KMS-11 (cell line): Measurements from ENCODE around the gene MYL11.
"Not testable (repeated sequence)": the region's sequence is repeated elsewhere in the genome, so short reads cannot be mapped to it uniquely, and the experiment has no call there.

ENCODE experiments used
- H2AFZ ChIP-seq: fragments of 200-600 bp; sonication (generic); 2 replicates; pipeline ENCODE4 v1.6.1; 2016; ENCODE audit warnings: antibody characterized with exemption, mixed run types, low read depth
- H3K27ac ChIP-seq: fragments of 200-600 bp; sonication (generic); 2 replicates; pipeline ENCODE4 v1.6.1; 2016; ENCODE audit warnings: mild to moderate bottlenecking, mixed run types
- H3K27me3 ChIP-seq: fragments of 200-600 bp; sonication (generic); 2 replicates; pipeline ENCODE4 v1.6.1; 2017; ENCODE audit warnings: mild to moderate bottlenecking, low read depth, mixed run types, moderate library complexity; ENCODE audit not compliant: insufficient read depth
- H3K36me3 ChIP-seq: fragments of 200-600 bp; sonication (generic); 2 replicates; pipeline ENCODE4 v1.6.1; 2017; ENCODE audit warnings: mild to moderate bottlenecking, mixed run types; ENCODE audit not compliant: insufficient read depth
- H3K4me1 ChIP-seq: fragments of 200-600 bp; sonication (generic); 2 replicates; pipeline ENCODE4 v1.6.1; 2016; ENCODE audit warnings: mild to moderate bottlenecking, low read depth, mixed run types; ENCODE audit not compliant: poor library complexity, severe bottlenecking
- H3K4me2 ChIP-seq: fragments of 200-600 bp; sonication (generic); 2 replicates; pipeline ENCODE4 v1.7.0; 2016; ENCODE audit warnings: mild to moderate bottlenecking, mixed run types
- H3K4me3 ChIP-seq: fragments of 200-600 bp; sonication (generic); IDR thresholded peaks from 2 replicates; pipeline ENCODE4 v1.6.1; 2017; ENCODE audit warnings: low read depth, low read length, mixed read lengths; ENCODE audit not compliant: insufficient read depth
- H3K79me2 ChIP-seq: fragments of 200-600 bp; sonication (generic); 2 replicates; pipeline ENCODE4 v1.6.1; 2016; ENCODE audit warnings: low read depth, mixed run types; ENCODE audit not compliant: insufficient read depth
- H3K9ac ChIP-seq: fragments of 200-600 bp; sonication (generic); 2 replicates; pipeline ENCODE4 v1.6.1; 2016; ENCODE audit warnings: mild to moderate bottlenecking, mixed run types
- H4K20me1 ChIP-seq: fragments of 200-600 bp; sonication (generic); 2 replicates; pipeline ENCODE4 v1.6.1; 2016; ENCODE audit warnings: mild to moderate bottlenecking, mixed run types; ENCODE audit not compliant: insufficient read depth
- CTCF ChIP-seq: fragments of 200-600 bp; sonication (generic); conservative IDR thresholded peaks from 2 replicates; pipeline ENCODE4 v1.6.1; 2017; ENCODE audit warnings: low read depth, mild to moderate bottlenecking, antibody characterized with exemption, low read length, moderate library complexity, mixed read lengths

The MYL11 gene

GRCh38 chr16:30374538-30374937 is at the start of gene MYL11:
TSS of gene MYL11 (plus strand) at chr16:30374802. CDS start at chr16:30374858, 56 bp downstream.
- Histone ChIP-seq H2AFZ (no peak within 1 kb of the TSS), H3K36me3 (no peaks in the 10 kb centered on the region), H3K27ac (no peak within 1 kb of the TSS), H4K20me1 (no peaks in the 10 kb centered on the region), H3K27me3 (no peaks in the 10 kb centered on the region), H3K4me2 (no peak within 1 kb of the TSS), H3K4me3 (no peak within 1 kb of the TSS), H3K79me2 (peaks cover 6% of the 10 kb centered on the region), H3K4me1 (peaks cover 25% of the 10 kb centered on the region), H3K9ac (no peak within 1 kb of the TSS)
- no peak for TF ChIP-seq CTCF

- not testable (repeated sequence) for H4K20me1 ChIP-seq, H3K36me3 ChIP-seq, H3K27me3 ChIP-seq, H3K27ac ChIP-seq, H3K4me3 ChIP-seq
- Histone ChIP-seq H3K9ac (peak overlapping the region; percentile 67; the same call in 1 of the 2 replicates), H3K4me2 (peak overlapping the region; percentile 34; the same call in 1 of the 2 replicates), H3K4me1 (peaks cover 17% of the 10 kb centered on the region), H2AFZ (peak overlapping the region; percentile 38; the same call in 1 of the 2 replicates), H3K79me2 (peaks cover 20% of the 10 kb centered on the region; the same call in 1 of the 2 replicates)
Measured at GRCh38 chr16:30334473-30334989, 40.1 kb upstream of the MYL11 start.

DNA sequence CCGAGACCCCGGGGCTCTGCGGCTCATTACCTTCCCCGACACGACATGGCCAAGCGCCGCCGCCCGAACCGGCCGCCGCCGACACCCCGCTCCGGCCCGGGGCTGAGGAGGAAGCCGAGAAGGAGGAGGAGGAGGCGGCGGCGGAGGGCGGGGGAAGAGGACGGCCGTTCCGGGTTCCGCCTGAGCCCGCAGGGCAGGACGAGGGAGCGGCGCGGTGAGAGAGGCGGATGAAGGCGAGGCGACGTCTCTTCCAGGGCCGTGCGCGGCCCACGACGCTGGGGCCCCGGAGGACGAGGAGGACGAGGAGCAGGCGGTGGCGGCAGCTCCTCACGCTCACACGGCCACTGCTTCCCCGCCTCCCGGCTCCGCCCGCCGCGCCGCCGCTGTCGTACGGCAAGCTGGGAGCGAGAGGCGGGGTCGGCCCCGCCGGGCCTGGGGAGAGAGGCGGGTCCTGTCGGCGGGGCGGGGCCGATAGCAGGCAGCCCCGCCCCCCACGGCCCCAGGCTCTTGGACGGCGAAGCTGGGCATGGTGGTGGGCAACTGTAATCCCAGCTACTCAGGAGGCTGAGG is 39.5 kb upstream of the MYL11 start:
- peak overlapping the region; percentile 90 for H3K4me2 ChIP-seq
- peak overlapping the region; percentile 78 for H3K27ac ChIP-seq
- not testable (repeated sequence) for H3K27me3 ChIP-seq, H4K20me1 ChIP-seq, H3K4me3 ChIP-seq, H3K36me3 ChIP-seq
- H3K79me2 ChIP-seq, result peaks cover 15% of the 10 kb centered on the region; the same call in 1 of the 2 replicates
- peak overlapping the region; percentile 67 for H3K9ac ChIP-seq
- peaks cover 14% of the 10 kb centered on the region for H3K4me1 ChIP-seq
- H2AFZ ChIP-seq, result peak overlapping the region; percentile 60

GRCh38 chr16:30335598-30336474 is 38.8 kb upstream of the MYL11 start:
- peak overlapping the region; percentile 78; the same call in 1 of the 2 replicates for H3K27ac ChIP-seq
- peaks cover 15% of the 10 kb centered on the region; the same call in 1 of the 2 replicates for H3K79me2 ChIP-seq
- no peaks in the 10 kb centered on the region for H4K20me1 ChIP-seq
- peak overlapping the region; percentile 90 for H3K4me2 ChIP-seq
- H3K4me3 ChIP-seq, result no peak overlapping the region
- no peak for TF ChIP-seq CTCF
- H3K36me3 ChIP-seq, result no peaks in the 10 kb centered on the region
- H3K4me1 ChIP-seq, result peaks cover 14% of the 10 kb centered on the region
- peak overlapping the region; percentile 67 for H3K9ac ChIP-seq
- H3K27me3 ChIP-seq, result no peaks in the 10 kb centered on the region
- H2AFZ ChIP-seq, result peak overlapping the region; percentile 60; the same call in 1 of the 2 replicates

DNA sequence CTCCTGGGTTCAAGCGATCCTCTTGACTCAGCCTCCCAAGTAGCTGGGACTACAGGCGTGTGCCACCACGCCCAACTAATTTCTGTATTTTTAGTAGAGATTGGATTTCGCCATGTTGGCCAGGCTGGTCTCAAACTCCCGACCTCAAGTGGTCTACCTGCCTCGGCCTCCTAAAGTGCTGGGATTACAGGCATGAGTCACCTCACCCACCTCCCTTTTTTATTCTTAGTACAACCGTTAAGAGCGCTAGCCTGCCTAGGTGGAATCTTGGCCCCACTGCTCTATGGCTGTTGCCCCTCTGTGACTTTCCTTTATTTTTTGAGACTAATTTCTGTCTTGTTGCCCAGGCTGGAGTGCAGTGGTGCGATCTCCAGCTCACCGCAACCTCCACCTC is 36.6 kb upstream of the MYL11 start:
- H4K20me1 ChIP-seq, H3K4me3 ChIP-seq, H3K9ac ChIP-seq, H3K4me2 ChIP-seq, H3K27ac ChIP-seq, H2AFZ ChIP-seq, H3K36me3 ChIP-seq, H3K79me2 ChIP-seq, H3K27me3 ChIP-seq: not testable (repeated sequence)
- H3K4me1 ChIP-seq, result peaks cover 30% of the 10 kb centered on the region

GRCh38 chr16:30338715-30339114 is 35.9 kb upstream of the MYL11 start:
- H3K79me2 ChIP-seq, H4K20me1 ChIP-seq, H3K36me3 ChIP-seq, H3K27ac ChIP-seq, H2AFZ ChIP-seq, H3K9ac ChIP-seq, H3K4me2 ChIP-seq, H3K4me3 ChIP-seq, H3K27me3 ChIP-seq: not testable (repeated sequence)
- peaks cover 32% of the 10 kb centered on the region for H3K4me1 ChIP-seq
